Neuron (in vitro differentiated cells): ENCODE measurements around the gene WNT10A.

Source experiments
- H2AFZ ChIP-seq: one replicate; pipeline ENCODE4 v1.6.1; 2013; ENCODE audit warnings: low read depth, mild to moderate bottlenecking, inconsistent platforms, low read length, moderate library complexity
- H3K27me3 ChIP-seq: one replicate; pipeline ENCODE4 v1.6.1; 2013; ENCODE audit warnings: low read length; ENCODE audit not compliant: insufficient read depth
- H3K36me3 ChIP-seq: one replicate; pipeline ENCODE4 v1.6.1; 2013; ENCODE audit warnings: low read length; ENCODE audit not compliant: insufficient read depth
- H3K4me1 ChIP-seq: one replicate; pipeline ENCODE4 v1.6.1; 2013; ENCODE audit warnings: low read length; ENCODE audit not compliant: insufficient read depth
- H3K4me3 ChIP-seq: 2 replicates; pipeline ENCODE4 v1.5.1; 2013; ENCODE audit warnings: mild to moderate bottlenecking, low read length, moderate library complexity
- H3K9me3 ChIP-seq: one replicate; pipeline ENCODE4 v1.6.1; 2013; ENCODE audit warnings: low read length

WNT10A gene

GRCh38 chr2:218851286-218851685 is 29.4 kb upstream of the WNT10A start:
- peaks cover 34% of the 10 kb centered on the region for H3K27me3 ChIP-seq
- H3K4me1 ChIP-seq, result no peaks in the 10 kb centered on the region
- H3K9me3 ChIP-seq, result no peaks in the 10 kb centered on the region
- no peak overlapping the region for H2AFZ ChIP-seq
- no peaks in the 10 kb centered on the region for H3K36me3 ChIP-seq
- H3K4me3 ChIP-seq, result no peak overlapping the region

- H3K4me3 ChIP-seq, result no peak overlapping the region
- H3K9me3 ChIP-seq, result no peaks in the 10 kb centered on the region
- no peaks in the 10 kb centered on the region for H3K4me1 ChIP-seq
- H3K36me3 ChIP-seq, result no peaks in the 10 kb centered on the region
- H2AFZ ChIP-seq, result no peak overlapping the region
- peaks cover 51% of the 10 kb centered on the region for H3K27me3 ChIP-seq
Measured at GRCh38 chr2:218852911-218853667, 27.6 kb upstream of the WNT10A start.

GRCh38 chr2:218853766-218854165 is 26.9 kb upstream of the WNT10A start:
- Histone ChIP-seq H3K4me1 (no peaks in the 10 kb centered on the region), H3K4me3 (no peak overlapping the region), H3K9me3 (no peaks in the 10 kb centered on the region), H2AFZ (no peak overlapping the region), H3K36me3 (no peaks in the 10 kb centered on the region), H3K27me3 (peaks cover 57% of the 10 kb centered on the region)

GRCh38 chr2:218854860-218855259 is 25.8 kb upstream of the WNT10A start:
- Histone ChIP-seq H3K4me3 (no peak overlapping the region), H3K36me3 (no peaks in the 10 kb centered on the region), H2AFZ (no peak overlapping the region), H3K27me3 (peaks cover 66% of the 10 kb centered on the region), H3K4me1 (peaks cover 5% of the 10 kb centered on the region), H3K9me3 (no peaks in the 10 kb centered on the region)

- no peak overlapping the region for H3K4me3 ChIP-seq
- no peaks in the 10 kb centered on the region for H3K36me3 ChIP-seq
- H3K27me3 ChIP-seq, result peaks cover 73% of the 10 kb centered on the region
- H2AFZ ChIP-seq, result no peak overlapping the region
- H3K9me3 ChIP-seq, result no peaks in the 10 kb centered on the region
- peaks cover 9% of the 10 kb centered on the region for H3K4me1 ChIP-seq
Measured at GRCh38 chr2:218855305-218856166, 25.1 kb upstream of the WNT10A start.

GRCh38 chr2:218856167-218856895 is 24.3 kb upstream of the WNT10A start:
- no peaks in the 10 kb centered on the region for H3K9me3 ChIP-seq
- no peak overlapping the region for H2AFZ ChIP-seq
- H3K4me3 ChIP-seq, result no peak overlapping the region
- H3K4me1 ChIP-seq, result peaks cover 10% of the 10 kb centered on the region
- H3K36me3 ChIP-seq, result no peaks in the 10 kb centered on the region
- peaks cover 77% of the 10 kb centered on the region for H3K27me3 ChIP-seq

- peaks cover 10% of the 10 kb centered on the region for H3K4me1 ChIP-seq
- no peaks in the 10 kb centered on the region for H3K9me3 ChIP-seq
- no peak overlapping the region for H2AFZ ChIP-seq
- H3K27me3 ChIP-seq, result peaks cover 82% of the 10 kb centered on the region
- no peaks in the 10 kb centered on the region for H3K36me3 ChIP-seq
- H3K4me3 ChIP-seq, result no peak overlapping the region
Measured at GRCh38 chr2:218856896-218857243, 23.8 kb upstream of the WNT10A start.

- Histone ChIP-seq H3K36me3 (no peaks in the 10 kb centered on the region), H3K9me3 (no peaks in the 10 kb centered on the region), H3K4me1 (peaks cover 10% of the 10 kb centered on the region), H3K4me3 (no peak overlapping the region), H3K27me3 (peaks cover 84% of the 10 kb centered on the region), H2AFZ (no peak overlapping the region)
Measured at GRCh38 chr2:218857371-218858137, 23.1 kb upstream of the WNT10A start.

- Histone ChIP-seq H3K9me3 (no peaks in the 10 kb centered on the region), H3K4me3 (no peak overlapping the region), H3K36me3 (no peaks in the 10 kb centered on the region), H3K27me3 (peaks cover 87% of the 10 kb centered on the region), H2AFZ (no peak overlapping the region), H3K4me1 (peaks cover 10% of the 10 kb centered on the region)
Measured at GRCh38 chr2:218858138-218858445, 22.6 kb upstream of the WNT10A start.

GRCh38 chr2:218858671-218859555 is 21.7 kb upstream of the WNT10A start:
- peaks cover 82% of the 10 kb centered on the region for H3K27me3 ChIP-seq
- no peaks in the 10 kb centered on the region for H3K36me3 ChIP-seq
- H3K4me3 ChIP-seq, result peak overlapping the region; percentile 15
- no peak overlapping the region for H2AFZ ChIP-seq
- no peaks in the 10 kb centered on the region for H3K9me3 ChIP-seq
- peaks cover 10% of the 10 kb centered on the region for H3K4me1 ChIP-seq

- Histone ChIP-seq H3K9me3 (no peaks in the 10 kb centered on the region), H3K4me3 (peak within 1 kb of the TSS; percentile 15), H2AFZ (no peak within 1 kb of the TSS), H3K36me3 (no peaks in the 10 kb centered on the region), H3K4me1 (peaks cover 10% of the 10 kb centered on the region), H3K27me3 (peaks cover 77% of the 10 kb centered on the region)
Measured at GRCh38 chr2:218859556-218859987, 21.1 kb upstream of the WNT10A start, which contains the start of gene WNT6. Gene WNT6, plus strand, starts transcription at chr2:218859805. Its CDS starts 233 bp downstream, at chr2:218860038.
